Thymus (tissue), 11 donors: ENCODE results near the gene POU2F2. TPM values are rescaled to one million over a fixed set of nuclear protein-coding genes. Genes with fewer than 3 reads are reported as not detected.

Experiments used
- DNase-seq, 9 donors: peaks; one replicate each; pipeline ENCODE4 v3.0.0-alpha.2; 2013; ENCODE audit warnings: low spot score in 9 of 9, low read depth in 6 of 9, missing footprints in 1 of 9
- H3K27ac ChIP-seq, 2 donors: one replicate each; pipeline ENCODE4 v1.5.1; 2013; ENCODE audit warnings: control low read depth in 1 of 2, low read depth in 1 of 2, low read length in 1 of 2, mild to moderate bottlenecking in 1 of 2, moderate library complexity in 1 of 2
- H3K27me3 ChIP-seq, 2 donors: one replicate each; pipeline ENCODE4 v1.5.1; 2013; ENCODE audit warnings: low read length in 1 of 2; ENCODE audit not compliant: control insufficient read depth in 2 of 2, insufficient read depth in 1 of 2
- H3K36me3 ChIP-seq, 2 donors: one replicate each; pipeline ENCODE4 v1.5.1; 2013; ENCODE audit warnings: low read length in 1 of 2, mild to moderate bottlenecking in 1 of 2, moderate library complexity in 1 of 2; ENCODE audit not compliant: control insufficient read depth in 2 of 2, insufficient read depth in 2 of 2
- H3K4me1 ChIP-seq, 2 donors: one replicate each; pipeline ENCODE4 v1.5.1; 2013; ENCODE audit warnings: low read length in 2 of 2; ENCODE audit not compliant: control insufficient read depth in 2 of 2, insufficient read depth in 2 of 2
- H3K4me3 ChIP-seq, 2 donors: one replicate each; pipeline ENCODE4 v1.5.1; 2013; ENCODE audit warnings: low read length in 2 of 2, control low read depth in 1 of 2, mild to moderate bottlenecking in 1 of 2
- H3K9me3 ChIP-seq, 2 donors: one replicate each; pipeline ENCODE4 v1.5.1; 2013; ENCODE audit warnings: low read length in 1 of 2, mild to moderate bottlenecking in 1 of 2; ENCODE audit not compliant: control insufficient read depth in 2 of 2, insufficient read depth in 1 of 2
- WGBS: extraction: QIAGEN DNeasy Blood & Tissue Kit; methylation state at CpG from one replicate; pipeline ENCODE4 v1.1.7; 2013; 5-methylcytosine and 5-hydroxymethylcytosine counted together
- polyA plus RNA-seq: library from polyadenylated mRNA; stranded (reverse); fragments of 200-250 nt; gene quantifications from one replicate; pipeline ENCODE4 v1.2.3, GENCODE V29; 2013
- total RNA-seq: library from RNA; stranded (reverse); fragments of 120-200 nt; gene quantifications from one replicate; pipeline ENCODE4 v1.2.4, GENCODE V29; 2013
- donor health status: healthy.

The POU2F2 gene
- total and polyA plus RNA-seq, 2 donors, result 1.5 to 7.7 TPM

- 93% methylated on average over 7 of the region's 7 CpGs for WGBS
- Histone ChIP-seq H3K4me1 (peaks cover 7 to 12% of the 10 kb centered on the region in 2 donors), H3K9me3 (no peaks in the 10 kb centered on the region), H3K4me3 (no peak overlapping the region), H3K36me3 (no peaks in the 10 kb centered on the region), H3K27me3 (peaks cover 0 to 68% of the 10 kb centered on the region in 2 donors), H3K27ac (no peak overlapping the region)
- no peak for DNase-seq
These were observed 27.7 kb upstream of the POU2F2 start for GRCh38 chr19:42159942-42160341.

- no peak overlapping the region for H3K27ac ChIP-seq
- H3K4me3 ChIP-seq, result no peak overlapping the region
- DNase-seq, result no peak
- WGBS, result 91% methylated on average over 2 of the region's 2 CpGs
- H3K9me3 ChIP-seq, result no peaks in the 10 kb centered on the region
- H3K36me3 ChIP-seq, result no peaks in the 10 kb centered on the region
- peaks cover 13 to 18% of the 10 kb centered on the region in 2 donors for H3K4me1 ChIP-seq
- H3K27me3 ChIP-seq, result peaks cover 0 to 78% of the 10 kb centered on the region in 2 donors
These were observed 26.7 kb upstream of the POU2F2 start for GRCh38 chr19:42158926-42159325.

GRCh38 chr19:42156571-42156970 is 24.3 kb upstream of the POU2F2 start:
- Histone ChIP-seq H3K27me3 (peaks cover 0 to 84% of the 10 kb centered on the region in 2 donors), H3K36me3 (no peaks in the 10 kb centered on the region), H3K27ac (no peak overlapping the region), H3K4me3 (no peak overlapping the region), H3K4me1 (peaks cover 13 to 18% of the 10 kb centered on the region in 2 donors), H3K9me3 (no peaks in the 10 kb centered on the region)
- no peak for DNase-seq
- 97% methylated on average over 8 of the region's 8 CpGs for WGBS

- H3K4me3 ChIP-seq, result no peak overlapping the region
- no peak overlapping the region for H3K27ac ChIP-seq
These were observed 23.6 kb upstream of the POU2F2 start for GRCh38 chr19:42155796-42156195.

GRCh38 chr19:42154471-42155323 is 22.5 kb upstream of the POU2F2 start:
- WGBS, result 46% methylated on average over 15 of the region's 15 CpGs
- DNase-seq, result peak in 2 of 9 donors; percentile 28 to 54
- H3K27me3 ChIP-seq, result peaks cover 0 to 85% of the 10 kb centered on the region in 2 donors

More at GRCh38 chr19:42155796-42156195, 23.6 kb upstream of the POU2F2 start:
- Histone ChIP-seq H3K4me1 (peaks cover 13 to 18% of the 10 kb centered on the region in 2 donors), H3K9me3 (no peaks in the 10 kb centered on the region), H3K27me3 (peaks cover 0 to 85% of the 10 kb centered on the region in 2 donors), H3K36me3 (no peaks in the 10 kb centered on the region)
- DNase-seq, result no peak
- WGBS, result 82% methylated on average over 10 of the region's 10 CpGs

GRCh38 chr19:42153672-42154433 is 21.6 kb upstream of the POU2F2 start:
- DNase-seq, result no peak
- no peaks in the 10 kb centered on the region for H3K9me3 ChIP-seq
- no peak overlapping the region for H3K4me3 ChIP-seq
- 93% methylated on average over 20 of the region's 20 CpGs for WGBS
- H3K36me3 ChIP-seq, result no peaks in the 10 kb centered on the region
- peaks cover 0 to 86% of the 10 kb centered on the region in 2 donors for H3K27me3 ChIP-seq
- H3K4me1 ChIP-seq, result peaks cover 13 to 25% of the 10 kb centered on the region in 2 donors
- no peak overlapping the region for H3K27ac ChIP-seq

More at GRCh38 chr19:42154471-42155323, 22.5 kb upstream of the POU2F2 start:
- no peaks in the 10 kb centered on the region for H3K36me3 ChIP-seq
- H3K4me3 ChIP-seq, result no peak overlapping the region
- H3K9me3 ChIP-seq, result no peaks in the 10 kb centered on the region
- peaks cover 13 to 20% of the 10 kb centered on the region in 2 donors for H3K4me1 ChIP-seq
- peak overlapping the region in 1 of 2 donors; percentile 24 for H3K27ac ChIP-seq

- WGBS, result 98% methylated on average over 25 of the region's 25 CpGs
- Histone ChIP-seq H3K4me1 (peaks cover 17 to 33% of the 10 kb centered on the region in 2 donors), H3K27ac (no peak overlapping the region), H3K9me3 (no peaks in the 10 kb centered on the region), H3K36me3 (no peaks in the 10 kb centered on the region), H3K27me3 (peaks cover 0 to 91% of the 10 kb centered on the region in 2 donors), H3K4me3 (no peak overlapping the region)
- no peak for DNase-seq
These were observed 20.8 kb upstream of the POU2F2 start for GRCh38 chr19:42152910-42153671.

- Histone ChIP-seq H3K4me1 (peaks cover 17 to 39% of the 10 kb centered on the region in 2 donors), H3K27ac (no peak overlapping the region), H3K4me3 (no peak overlapping the region), H3K9me3 (no peaks in the 10 kb centered on the region), H3K27me3 (peaks cover 0 to 93% of the 10 kb centered on the region in 2 donors), H3K36me3 (no peaks in the 10 kb centered on the region)
- no peak for DNase-seq
- 92% methylated on average over 20 of the region's 20 CpGs for WGBS
These were observed 19.8 kb upstream of the POU2F2 start for GRCh38 chr19:42151782-42152684.
